SU-DHL-6 (cell line): ENCODE data around the gene SELENOF.

Source experiments
- H2AFZ ChIP-seq: fragments of 200-600 bp; sonication (generic); 2 replicates; pipeline ENCODE4 v1.6.1; 2014; ENCODE audit warnings: low read depth, mild to moderate bottlenecking, moderate library complexity, mixed read lengths, antibody characterized with exemption, low read length; ENCODE audit not compliant: severe bottlenecking
- H3F3A ChIP-seq: fragments of 200-600 bp; shearing (Covaris generic); 2 replicates; pipeline ENCODE4 v1.6.0; 2016; ENCODE audit warnings: antibody characterized with exemption, mild to moderate bottlenecking; ENCODE audit not compliant: insufficient read depth
- H3K27ac ChIP-seq: fragments of 200-600 bp; sonication (generic); 2 replicates; pipeline ENCODE4 v1.5.1; 2016; ENCODE audit warnings: low read depth, mild to moderate bottlenecking, low read length, moderate library complexity, mixed read lengths
- H3K27me3 ChIP-seq: fragments of 200-600 bp; sonication (generic), shearing (Covaris generic); 2 replicates; pipeline ENCODE4 v1.6.0; 2014; ENCODE audit warnings: mild to moderate bottlenecking, low read length
- H3K36me3 ChIP-seq: fragments of 200-600 bp; sonication (generic); 2 replicates; pipeline ENCODE4 v1.6.1; 2014; ENCODE audit warnings: mild to moderate bottlenecking, low read length, mixed read lengths
- H3K4me2 ChIP-seq: fragments of 300-600, 200-600 bp; shearing (Covaris generic), sonication (generic); 2 replicates; pipeline ENCODE4 v1.6.0; 2014; ENCODE audit warnings: low read length, low read depth, mild to moderate bottlenecking; ENCODE audit not compliant: poor library complexity, severe bottlenecking
- H3K4me3 ChIP-seq: fragments of 200-600 bp; sonication (generic); 2 replicates; pipeline ENCODE4 v1.5.1; 2014; ENCODE audit warnings: antibody characterized with exemption, low read length, mild to moderate bottlenecking, mixed read lengths; ENCODE audit not compliant: insufficient read depth, poor library complexity, severe bottlenecking
- H3K79me2 ChIP-seq: fragments of 200-600 bp; sonication (generic); 2 replicates; pipeline ENCODE4 v1.6.1; 2014; ENCODE audit warnings: mild to moderate bottlenecking, low read length, moderate library complexity; ENCODE audit not compliant: insufficient read depth
- H3K9ac ChIP-seq: fragments of 200-600 bp; sonication (generic); 2 replicates; pipeline ENCODE4 v1.7.0; 2014; ENCODE audit warnings: mild to moderate bottlenecking, low read length
- H3K9me2 ChIP-seq: fragments of 200-600 bp; sonication (generic); replicated peaks from 2 replicates; pipeline ENCODE4 v1.6.1; 2014; ENCODE audit warnings: low read length; ENCODE audit not compliant: insufficient read depth
- H3K9me3 ChIP-seq: fragments of 200-600 bp; sonication (generic); 2 replicates; pipeline ENCODE4 v1.6.1; 2014; ENCODE audit warnings: low read length, mixed read lengths; ENCODE audit not compliant: insufficient read depth
- H4K20me1 ChIP-seq: fragments of 200-600 bp; sonication (generic); 2 replicates; pipeline ENCODE4 v1.6.1; 2014; ENCODE audit warnings: low read depth, mild to moderate bottlenecking, antibody characterized with exemption, low read length, moderate library complexity, mixed read lengths
- EZH2phosphoT487 ChIP-seq: fragments of 200-600 bp; sonication (generic), shearing (Covaris generic); conservative IDR thresholded peaks from 2 replicates; pipeline ENCODE4 v1.6.1; 2018; ENCODE audit warnings: mild to moderate bottlenecking, antibody characterized with exemption, low read length, moderate library complexity, mixed read lengths
- TF ChIP-seq, protein P1 (sequence below): fragments of 200-600 bp; sonication (generic); IDR thresholded peaks from one replicate; pipeline ENCODE4 v1.5.1; 2017; ENCODE audit warnings: antibody characterized with exemption, mild to moderate bottlenecking, low read length, moderate library complexity; ENCODE audit not compliant: insufficient read depth, poor library complexity, severe bottlenecking

SELENOF gene

GRCh38 chr1:86852289-86852688, 61.6 kb downstream of the SELENOF start:
- no peak overlapping the region for H3K4me2 ChIP-seq
- no peaks in the 10 kb centered on the region for H3K9me3 ChIP-seq
- no peaks in the 10 kb centered on the region for H4K20me1 ChIP-seq
- H3K27me3 ChIP-seq: no peaks in the 10 kb centered on the region
- H3K27ac ChIP-seq: no peak overlapping the region
- no peak overlapping the region for H2AFZ ChIP-seq
- no peak overlapping the region for H3K9ac ChIP-seq
- TF ChIP-seq EZH2phosphoT487: no peak
- TF ChIP-seq, protein P1, sequence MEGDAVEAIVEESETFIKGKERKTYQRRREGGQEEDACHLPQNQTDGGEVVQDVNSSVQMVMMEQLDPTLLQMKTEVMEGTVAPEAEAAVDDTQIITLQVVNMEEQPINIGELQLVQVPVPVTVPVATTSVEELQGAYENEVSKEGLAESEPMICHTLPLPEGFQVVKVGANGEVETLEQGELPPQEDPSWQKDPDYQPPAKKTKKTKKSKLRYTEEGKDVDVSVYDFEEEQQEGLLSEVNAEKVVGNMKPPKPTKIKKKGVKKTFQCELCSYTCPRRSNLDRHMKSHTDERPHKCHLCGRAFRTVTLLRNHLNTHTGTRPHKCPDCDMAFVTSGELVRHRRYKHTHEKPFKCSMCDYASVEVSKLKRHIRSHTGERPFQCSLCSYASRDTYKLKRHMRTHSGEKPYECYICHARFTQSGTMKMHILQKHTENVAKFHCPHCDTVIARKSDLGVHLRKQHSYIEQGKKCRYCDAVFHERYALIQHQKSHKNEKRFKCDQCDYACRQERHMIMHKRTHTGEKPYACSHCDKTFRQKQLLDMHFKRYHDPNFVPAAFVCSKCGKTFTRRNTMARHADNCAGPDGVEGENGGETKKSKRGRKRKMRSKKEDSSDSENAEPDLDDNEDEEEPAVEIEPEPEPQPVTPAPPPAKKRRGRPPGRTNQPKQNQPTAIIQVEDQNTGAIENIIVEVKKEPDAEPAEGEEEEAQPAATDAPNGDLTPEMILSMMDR: no peak
- H3K9me2 ChIP-seq: no peaks in the 10 kb centered on the region
- no peaks in the 10 kb centered on the region for H3K36me3 ChIP-seq
- H3K79me2 ChIP-seq: no peaks in the 10 kb centered on the region
- no peak overlapping the region for H3K4me3 ChIP-seq
- no peaks in the 10 kb centered on the region for H3F3A ChIP-seq

DNA sequence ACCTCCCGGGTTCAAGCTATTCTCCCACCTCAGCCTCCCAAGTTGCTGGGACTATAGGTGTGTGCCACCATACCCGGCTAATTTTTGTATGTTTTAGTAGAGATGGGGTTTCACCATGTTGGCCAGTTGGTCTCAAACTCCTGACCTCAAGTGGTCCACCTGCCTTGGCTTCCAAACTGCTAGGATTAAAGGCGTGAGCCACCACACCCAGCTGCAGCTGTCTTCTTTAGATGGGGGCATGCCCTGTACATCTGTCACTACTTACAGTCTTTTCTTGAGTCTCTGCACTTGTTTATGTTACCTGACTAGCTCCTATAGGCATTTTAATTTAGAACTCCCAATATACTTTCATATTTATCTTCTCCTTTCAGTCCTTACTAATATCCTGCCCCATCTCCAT, 64.2 kb downstream of the SELENOF start:
- no peak overlapping the region for H3K4me2 ChIP-seq
- H3K27me3 ChIP-seq: no peaks in the 10 kb centered on the region
- TF ChIP-seq, protein P1: no peak
- no peak for TF ChIP-seq EZH2phosphoT487
- H3F3A ChIP-seq: no peaks in the 10 kb centered on the region
- no peak overlapping the region for H2AFZ ChIP-seq
- H3K36me3 ChIP-seq: no peaks in the 10 kb centered on the region
- no peaks in the 10 kb centered on the region for H3K9me3 ChIP-seq
- H3K9ac ChIP-seq: no peak overlapping the region
- no peaks in the 10 kb centered on the region for H3K9me2 ChIP-seq
- no peaks in the 10 kb centered on the region for H3K79me2 ChIP-seq
- no peak overlapping the region for H3K4me3 ChIP-seq
- no peak overlapping the region for H3K27ac ChIP-seq
- H4K20me1 ChIP-seq: no peaks in the 10 kb centered on the region

DNA sequence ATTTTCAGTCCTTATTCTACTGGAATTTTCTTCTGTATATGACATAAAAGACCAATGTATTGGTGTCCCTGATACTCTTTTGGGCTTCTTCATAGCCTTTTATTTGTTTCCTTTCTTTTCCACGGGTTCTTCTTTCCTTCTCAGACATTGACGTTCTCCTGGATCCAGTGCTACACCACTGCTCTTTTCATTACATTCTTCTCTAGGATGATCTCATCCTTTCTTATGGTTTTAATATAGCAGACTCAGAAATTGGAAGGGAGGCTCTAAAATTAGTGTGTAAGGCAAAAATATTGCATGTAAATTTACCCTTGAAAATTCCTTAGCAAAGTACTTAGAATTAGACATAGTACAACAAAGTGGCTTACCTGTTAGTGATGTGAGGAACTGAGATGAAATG, 65.3 kb downstream of the SELENOF start:
- H3K27me3 ChIP-seq: no peaks in the 10 kb centered on the region
- no peak overlapping the region for H3K4me2 ChIP-seq
- H3K79me2 ChIP-seq: no peaks in the 10 kb centered on the region
- H2AFZ ChIP-seq: no peak overlapping the region
- no peak for TF ChIP-seq EZH2phosphoT487
- TF ChIP-seq, protein P1: no peak
- H3F3A ChIP-seq: no peaks in the 10 kb centered on the region
- no peaks in the 10 kb centered on the region for H4K20me1 ChIP-seq
- no peak overlapping the region for H3K9ac ChIP-seq
- H3K9me2 ChIP-seq: no peaks in the 10 kb centered on the region
- H3K36me3 ChIP-seq: no peaks in the 10 kb centered on the region
- H3K4me3 ChIP-seq: no peak overlapping the region
- H3K27ac ChIP-seq: no peak overlapping the region
- H3K9me3 ChIP-seq: no peaks in the 10 kb centered on the region

DNA sequence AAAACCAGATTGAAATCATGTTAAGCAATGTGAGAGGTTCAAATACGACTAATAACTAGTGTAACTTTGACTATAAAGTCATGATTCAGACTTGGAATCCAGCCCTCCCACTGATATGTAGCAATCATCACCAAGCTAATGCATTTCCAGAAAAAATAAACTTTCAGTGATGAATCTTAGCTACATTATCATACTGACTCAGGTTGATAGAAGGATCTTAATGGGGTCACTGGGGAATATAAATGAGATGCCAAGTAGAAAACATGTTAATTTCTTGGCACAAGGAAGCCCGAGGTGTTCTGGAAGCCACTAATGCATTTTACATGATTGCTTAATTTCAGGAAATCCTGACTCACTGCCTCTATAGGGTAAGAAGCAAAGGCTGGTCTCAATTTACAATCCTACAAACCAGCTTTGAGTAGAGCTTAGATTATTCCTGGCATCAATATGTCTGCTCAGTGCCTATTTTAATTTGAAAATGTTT, 67.7 kb downstream of the SELENOF start:
- TF ChIP-seq EZH2phosphoT487: no peak
- TF ChIP-seq, protein P1: no peak
- H3K36me3 ChIP-seq: no peaks in the 10 kb centered on the region
- H3K27me3 ChIP-seq: no peaks in the 10 kb centered on the region
- no peak overlapping the region for H2AFZ ChIP-seq
- H3K27ac ChIP-seq: no peak overlapping the region
- no peak overlapping the region for H3K9ac ChIP-seq
- H3K9me2 ChIP-seq: no peaks in the 10 kb centered on the region
- no peak overlapping the region for H3K4me2 ChIP-seq
- H3K79me2 ChIP-seq: no peaks in the 10 kb centered on the region
- no peaks in the 10 kb centered on the region for H3F3A ChIP-seq
- no peak overlapping the region for H3K4me3 ChIP-seq
- H3K9me3 ChIP-seq: no peaks in the 10 kb centered on the region
- H4K20me1 ChIP-seq: no peaks in the 10 kb centered on the region
